Osteoblast (primary cell): Measurements from ENCODE around the gene UNC93B1. TPM values are rescaled to one million over a fixed set of nuclear protein-coding genes. Genes with fewer than 3 reads are reported as not detected.

Experiments
- DNase-seq: peaks from one replicate; pipeline ENCODE4 v3.0.0; 2011; ENCODE audit warnings: low spot score, mixed read lengths; ENCODE audit not compliant: insufficient read length; ENCODE audit errors: missing footprints
- H2AFZ ChIP-seq: 2 replicates; pipeline ENCODE4 v1.6.0; 2011; ENCODE audit warnings: mild to moderate bottlenecking, low read length
- H3K27ac ChIP-seq: 2 replicates; pipeline ENCODE4 v1.5.1; 2011; ENCODE audit warnings: mild to moderate bottlenecking, low read depth, low read length, moderate library complexity
- H3K27me3 ChIP-seq: 2 replicates; pipeline ENCODE4 v1.6.0; 2012; ENCODE audit warnings: mild to moderate bottlenecking, control low read depth, inconsistent platforms, low read length, moderate library complexity; ENCODE audit not compliant: insufficient read depth
- H3K36me3 ChIP-seq: 2 replicates; pipeline ENCODE4 v1.5.1; 2011; ENCODE audit warnings: mild to moderate bottlenecking, low read length, control low read depth, moderate library complexity; ENCODE audit not compliant: insufficient read depth
- H3K4me1 ChIP-seq: 2 replicates; pipeline ENCODE4 v1.5.1; 2011; ENCODE audit warnings: mild to moderate bottlenecking, low read length, control low read depth, moderate library complexity; ENCODE audit not compliant: insufficient read depth
- H3K4me2 ChIP-seq: 2 replicates; pipeline ENCODE4 v1.6.0; 2011; ENCODE audit warnings: mild to moderate bottlenecking, low read length; ENCODE audit not compliant: insufficient read depth
- H3K4me3 ChIP-seq: fragments of 200-600 bp; sonication (generic); 3 replicates; pipeline ENCODE4 v1.5.1; 2012; ENCODE audit warnings: mild to moderate bottlenecking, low read length, inconsistent platforms; ENCODE audit not compliant: insufficient read depth
- H3K79me2 ChIP-seq: 2 replicates; pipeline ENCODE4 v1.6.0; 2012; ENCODE audit warnings: mild to moderate bottlenecking, low read length, control low read depth, inconsistent platforms; ENCODE audit not compliant: insufficient read depth
- H3K9me3 ChIP-seq: 2 replicates; pipeline ENCODE4 v1.5.1; 2011; ENCODE audit warnings: low read depth, low read length, control low read depth
- H4K20me1 ChIP-seq: 2 replicates; pipeline ENCODE4 v1.6.0; 2012; ENCODE audit warnings: mild to moderate bottlenecking, low read length, control low read depth; ENCODE audit not compliant: insufficient read depth
- total RNA-seq: library from RNA; depleted of rRNA; stranded (reverse); fragments of >200 nt; gene quantifications from 2 replicates; pipeline ENCODE4 v1.2.3, GENCODE V29; 2012
- TF ChIP-seq, protein P1 (sequence below): IDR thresholded peaks from 2 replicates; pipeline ENCODE4 v1.5.1; 2011; ENCODE audit warnings: mild to moderate bottlenecking, low read depth, low read length, moderate library complexity; ENCODE audit errors: extremely low read depth

The UNC93B1 gene
- total RNA-seq, 1 donor: 39.8 TPM

GRCh38 chr11:68021167-68021787 lies 17.4 kb upstream of the UNC93B1 start:
- H3K4me1 ChIP-seq: peaks cover 3% of the 10 kb centered on the region
- DNase-seq: no peak
- H3K4me2 ChIP-seq: no peak overlapping the region
- no peaks in the 10 kb centered on the region for H4K20me1 ChIP-seq
- TF ChIP-seq, protein P1, sequence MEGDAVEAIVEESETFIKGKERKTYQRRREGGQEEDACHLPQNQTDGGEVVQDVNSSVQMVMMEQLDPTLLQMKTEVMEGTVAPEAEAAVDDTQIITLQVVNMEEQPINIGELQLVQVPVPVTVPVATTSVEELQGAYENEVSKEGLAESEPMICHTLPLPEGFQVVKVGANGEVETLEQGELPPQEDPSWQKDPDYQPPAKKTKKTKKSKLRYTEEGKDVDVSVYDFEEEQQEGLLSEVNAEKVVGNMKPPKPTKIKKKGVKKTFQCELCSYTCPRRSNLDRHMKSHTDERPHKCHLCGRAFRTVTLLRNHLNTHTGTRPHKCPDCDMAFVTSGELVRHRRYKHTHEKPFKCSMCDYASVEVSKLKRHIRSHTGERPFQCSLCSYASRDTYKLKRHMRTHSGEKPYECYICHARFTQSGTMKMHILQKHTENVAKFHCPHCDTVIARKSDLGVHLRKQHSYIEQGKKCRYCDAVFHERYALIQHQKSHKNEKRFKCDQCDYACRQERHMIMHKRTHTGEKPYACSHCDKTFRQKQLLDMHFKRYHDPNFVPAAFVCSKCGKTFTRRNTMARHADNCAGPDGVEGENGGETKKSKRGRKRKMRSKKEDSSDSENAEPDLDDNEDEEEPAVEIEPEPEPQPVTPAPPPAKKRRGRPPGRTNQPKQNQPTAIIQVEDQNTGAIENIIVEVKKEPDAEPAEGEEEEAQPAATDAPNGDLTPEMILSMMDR: no peak
- H3K36me3 ChIP-seq: peaks cover 27% of the 10 kb centered on the region
- H3K27me3 ChIP-seq: no peaks in the 10 kb centered on the region
- H3K4me3 ChIP-seq: no peak overlapping the region
- no peak overlapping the region for H3K27ac ChIP-seq
- no peaks in the 10 kb centered on the region for H3K9me3 ChIP-seq
- H3K79me2 ChIP-seq: no peaks in the 10 kb centered on the region
- no peak overlapping the region for H2AFZ ChIP-seq

DNA sequence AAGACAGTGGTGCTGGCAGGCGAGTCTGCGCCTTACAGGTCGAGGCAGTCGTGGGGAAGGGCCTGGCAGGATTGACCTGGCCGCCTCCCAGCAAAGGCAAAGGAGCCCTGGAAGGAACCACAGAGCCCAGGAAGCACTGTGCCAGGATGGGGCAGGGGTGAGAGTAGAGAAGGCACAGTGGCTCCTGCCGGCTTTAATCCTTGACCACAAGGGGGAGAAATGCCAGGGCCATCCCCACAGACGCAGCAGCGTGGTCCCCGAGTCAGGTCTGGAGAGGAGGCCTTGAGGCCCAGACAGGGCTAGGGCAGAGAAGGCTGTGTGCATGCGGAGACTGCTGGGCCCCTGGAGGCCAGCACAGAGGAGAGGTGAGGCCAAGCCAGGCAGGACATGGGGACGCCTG lies 16.7 kb upstream of the UNC93B1 start:
- Histone ChIP-seq H3K9me3 (no peaks in the 10 kb centered on the region), H2AFZ (no peak overlapping the region), H3K27me3 (no peaks in the 10 kb centered on the region), H3K36me3 (peaks cover 22% of the 10 kb centered on the region), H3K4me3 (no peak overlapping the region), H3K27ac (no peak overlapping the region), H3K79me2 (no peaks in the 10 kb centered on the region), H3K4me1 (peaks cover 3% of the 10 kb centered on the region), H4K20me1 (no peaks in the 10 kb centered on the region), H3K4me2 (no peak overlapping the region)
- DNase-seq: peak; percentile 96
- TF ChIP-seq, protein P1: peak; percentile 46

DNA sequence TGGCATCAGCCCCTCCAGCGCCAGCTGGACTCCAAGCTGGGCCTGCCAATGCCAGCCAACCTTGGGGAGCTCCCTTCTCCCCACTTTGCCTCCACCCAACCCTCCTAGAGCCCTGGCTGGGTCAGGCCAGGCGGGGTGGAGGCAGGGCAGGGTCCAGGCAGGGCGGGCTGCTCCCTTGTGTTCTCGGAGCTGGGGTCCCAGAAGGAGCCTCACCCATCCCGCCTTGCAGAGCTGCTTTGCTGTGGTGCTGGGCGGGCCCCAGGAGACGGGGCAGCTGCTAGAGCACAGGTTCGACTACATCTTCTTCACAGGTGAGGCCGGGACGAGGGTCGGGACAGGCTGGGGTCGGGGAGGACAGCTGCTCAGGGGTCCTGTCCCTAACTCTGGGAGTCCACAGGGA lies 15.6 kb upstream of the UNC93B1 start:
- TF ChIP-seq, protein P1: no peak
- H3K27me3 ChIP-seq: no peaks in the 10 kb centered on the region
- peaks cover 8% of the 10 kb centered on the region for H3K4me1 ChIP-seq
- H3K79me2 ChIP-seq: no peaks in the 10 kb centered on the region
- no peaks in the 10 kb centered on the region for H3K9me3 ChIP-seq
- no peak overlapping the region for H3K4me3 ChIP-seq
- no peak overlapping the region for H2AFZ ChIP-seq
- no peaks in the 10 kb centered on the region for H4K20me1 ChIP-seq
- DNase-seq: no peak
- no peak overlapping the region for H3K4me2 ChIP-seq
- no peak overlapping the region for H3K27ac ChIP-seq
- H3K36me3 ChIP-seq: peaks cover 13% of the 10 kb centered on the region

DNA sequence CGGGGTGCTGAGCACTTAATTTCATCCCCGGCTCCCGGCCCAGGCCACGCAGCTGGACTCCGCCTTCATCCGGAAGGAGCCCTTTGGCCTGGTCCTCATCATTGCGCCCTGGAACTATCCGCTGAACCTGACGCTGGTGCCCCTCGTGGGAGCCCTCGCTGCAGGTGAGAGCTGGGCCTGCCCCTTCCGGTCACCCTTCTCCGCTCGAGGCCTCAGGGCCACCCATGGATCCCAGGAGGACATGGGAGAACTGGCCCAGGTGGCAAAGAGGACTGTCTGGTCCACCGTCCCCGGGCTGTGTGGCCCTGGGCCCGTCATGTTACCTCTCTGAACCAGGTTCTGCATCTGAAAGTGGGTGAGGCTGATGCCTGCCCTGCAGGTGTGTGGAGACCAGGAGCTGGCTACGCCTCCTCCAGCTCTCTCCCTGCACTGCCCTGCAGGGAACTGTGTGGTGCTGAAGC lies 14.9 kb upstream of the UNC93B1 start:
- Histone ChIP-seq H2AFZ (no peak overlapping the region), H3K4me2 (no peak overlapping the region), H3K36me3 (peaks cover 12% of the 10 kb centered on the region), H3K27me3 (no peaks in the 10 kb centered on the region), H3K79me2 (peaks cover 6% of the 10 kb centered on the region), H4K20me1 (no peaks in the 10 kb centered on the region), H3K27ac (no peak overlapping the region), H3K4me3 (no peak overlapping the region), H3K4me1 (peaks cover 16% of the 10 kb centered on the region), H3K9me3 (no peaks in the 10 kb centered on the region)
- TF ChIP-seq, protein P1: no peak
- DNase-seq: no peak
